MCF 10A (cell line): ENCODE measurements around the gene CDK3. TPM values are rescaled to one million over a fixed set of nuclear protein-coding genes. Genes with fewer than 3 reads are reported as not detected.

Experiments
- BruUV-seq: library from RNA; stranded (reverse); fragments of 400-500 nt; replicated peaks from 2 replicates; lab custom pipeline; 2021; lab: Mats Ljungman, UMichigan
- CTCF ChIA-PET: fragments of 300-600 bp; sonication (Branson Sonifier 250); formaldehyde crosslinking; extraction: SDS; loops from one replicate; lab custom pipeline; 2021; ENCODE audit warnings: antibody characterized with exemption, inconsistent platforms; lab: Yijun Ruan, JAX
- POLR2A ChIA-PET: fragments of 300-600, 350-650 bp; sonication (Branson Sonifier 250); formaldehyde crosslinking; extraction: SDS; loops from one replicate; lab custom pipeline; 2020; ENCODE audit warnings: antibody characterized with exemption, inconsistent platforms; lab: Yijun Ruan, JAX
- DNase-seq: peaks from one replicate; pipeline ENCODE4 v3.0.0-alpha.2; 2018; ENCODE audit not compliant: unreplicated experiment
- H3K27ac Mint-ChIP-seq: one replicate; pipeline ENCODE4 v1.8.0; 2022; ENCODE audit warnings: mild to moderate bottlenecking, low read depth, mixed read lengths; ENCODE audit not compliant: unreplicated experiment
- H3K27me3 Mint-ChIP-seq: one replicate; pipeline ENCODE4 v1.8.0; 2022; ENCODE audit warnings: mixed read lengths; ENCODE audit not compliant: insufficient read depth, unreplicated experiment
- H3K36me3 Mint-ChIP-seq: one replicate; pipeline ENCODE4 v1.8.0; 2022; ENCODE audit warnings: mild to moderate bottlenecking, moderate library complexity, mixed read lengths; ENCODE audit not compliant: insufficient read depth, unreplicated experiment
- H3K4me1 Mint-ChIP-seq: one replicate; pipeline ENCODE4 v1.8.0; 2022; ENCODE audit warnings: mixed read lengths; ENCODE audit not compliant: insufficient read depth, unreplicated experiment
- H3K4me3 Mint-ChIP-seq: one replicate; pipeline ENCODE4 v1.8.0; 2022; ENCODE audit warnings: mild to moderate bottlenecking, moderate library complexity, mixed read lengths; ENCODE audit not compliant: unreplicated experiment
- H3K9me3 Mint-ChIP-seq: one replicate; pipeline ENCODE4 v1.8.0; 2022; ENCODE audit warnings: mixed read lengths; ENCODE audit not compliant: unreplicated experiment
- intact Hi-C: fragments of 100-400 bp; cut with micrococcal nuclease; formaldehyde crosslinking; loops from 2 replicates; pipeline ENCODE4 v1.14.1; 2022
- total RNA-seq: library from RNA; stranded (reverse); gene quantifications from 2 replicates; pipeline ENCODE4 v1.2.3, GENCODE V29; 2022
- TF ChIP-seq, protein P1 (sequence below): fragments of 200-600 bp; IDR thresholded peaks from one replicate; pipeline ENCODE4 v1.8.0; 2022; ENCODE audit warnings: antibody characterized with exemption, mild to moderate bottlenecking; ENCODE audit not compliant: unreplicated experiment

CDK3 gene
- total RNA-seq, 1 experiment from 2014 or later, result 5.3 TPM

DNA sequence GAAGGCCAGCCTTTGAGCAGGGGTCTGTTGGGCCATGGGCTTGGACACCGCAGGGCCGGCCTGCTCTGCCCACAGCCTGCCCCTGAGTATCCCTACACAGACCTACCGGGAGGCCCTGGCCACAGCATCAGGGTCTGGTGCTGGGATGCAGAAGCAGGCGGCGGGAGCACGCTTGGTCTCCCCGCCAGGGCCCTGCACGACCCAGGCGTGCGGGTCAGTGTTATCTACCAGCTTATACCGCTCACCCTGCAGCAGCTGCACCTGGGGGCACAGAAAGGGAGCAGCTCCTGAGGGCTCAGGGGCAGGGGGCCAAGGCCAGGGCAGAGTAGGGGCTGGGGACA, 17.7 kb downstream of the CDK3 start:
- H3K4me3 Mint-ChIP-seq, result no peak overlapping the region
- TF ChIP-seq, protein P1, sequence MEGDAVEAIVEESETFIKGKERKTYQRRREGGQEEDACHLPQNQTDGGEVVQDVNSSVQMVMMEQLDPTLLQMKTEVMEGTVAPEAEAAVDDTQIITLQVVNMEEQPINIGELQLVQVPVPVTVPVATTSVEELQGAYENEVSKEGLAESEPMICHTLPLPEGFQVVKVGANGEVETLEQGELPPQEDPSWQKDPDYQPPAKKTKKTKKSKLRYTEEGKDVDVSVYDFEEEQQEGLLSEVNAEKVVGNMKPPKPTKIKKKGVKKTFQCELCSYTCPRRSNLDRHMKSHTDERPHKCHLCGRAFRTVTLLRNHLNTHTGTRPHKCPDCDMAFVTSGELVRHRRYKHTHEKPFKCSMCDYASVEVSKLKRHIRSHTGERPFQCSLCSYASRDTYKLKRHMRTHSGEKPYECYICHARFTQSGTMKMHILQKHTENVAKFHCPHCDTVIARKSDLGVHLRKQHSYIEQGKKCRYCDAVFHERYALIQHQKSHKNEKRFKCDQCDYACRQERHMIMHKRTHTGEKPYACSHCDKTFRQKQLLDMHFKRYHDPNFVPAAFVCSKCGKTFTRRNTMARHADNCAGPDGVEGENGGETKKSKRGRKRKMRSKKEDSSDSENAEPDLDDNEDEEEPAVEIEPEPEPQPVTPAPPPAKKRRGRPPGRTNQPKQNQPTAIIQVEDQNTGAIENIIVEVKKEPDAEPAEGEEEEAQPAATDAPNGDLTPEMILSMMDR, result no peak
- H3K9me3 Mint-ChIP-seq, result no peaks in the 10 kb centered on the region
- no peaks in the 10 kb centered on the region for H3K4me1 Mint-ChIP-seq
- BruUV-seq, result no TSS peak
- no peaks in the 10 kb centered on the region for H3K27me3 Mint-ChIP-seq
- ChIA-PET POLR2A (interaction anchor here (1.3 kb wide), 1 partner anchor 8 kb away, joined by 3 read pairs; the partner anchor contains the start of gene EVPL), CTCF (interaction anchor here (0.5 kb wide), 1 partner anchor 301 kb away, joined by 4 read pairs; no protein-coding TSS in a partner anchor)
- no peak overlapping the region for H3K27ac Mint-ChIP-seq
- intact Hi-C loops, result no loop called here
- DNase-seq, result no peak
- H3K36me3 Mint-ChIP-seq, result peaks cover 8% of the 10 kb centered on the region

DNA sequence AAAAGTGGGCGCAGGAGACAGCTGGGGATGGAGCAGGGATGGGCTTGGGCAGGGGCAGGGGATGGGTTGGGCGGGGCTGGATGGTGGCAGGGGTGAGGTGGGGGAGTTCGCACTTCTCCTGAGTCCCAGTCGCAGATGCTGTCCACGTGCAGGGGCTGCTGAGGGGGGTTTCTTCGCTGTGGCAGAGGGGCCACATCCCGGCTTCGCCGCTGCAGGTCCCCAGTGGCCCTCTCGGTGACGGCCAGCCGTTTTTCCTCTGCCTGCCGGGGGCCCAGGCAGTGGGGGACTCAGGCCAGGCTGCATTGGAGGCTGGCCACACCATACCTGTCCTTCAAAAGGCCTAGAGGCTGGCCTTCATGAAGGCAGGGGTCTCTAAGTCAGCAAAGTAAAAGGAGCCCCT, 18.1 kb downstream of the CDK3 start:
- POLR2A ChIA-PET, result interaction anchor here (1.2 to 1.4 kb wide), 2 partner anchors 14 to 239 kb away, joined by 3 read pairs; no protein-coding TSS in a partner anchor
- H3K4me3 Mint-ChIP-seq, result no peak overlapping the region
- intact Hi-C loops, result no loop called here
- no peaks in the 10 kb centered on the region for H3K27me3 Mint-ChIP-seq
- BruUV-seq, result no TSS peak
- no peaks in the 10 kb centered on the region for H3K9me3 Mint-ChIP-seq
- no peaks in the 10 kb centered on the region for H3K4me1 Mint-ChIP-seq
- CTCF ChIA-PET, result interaction anchor here (0.5 to 1.4 kb wide), 2 partner anchors 14 to 301 kb away, joined by 4 to 5 read pairs; no protein-coding TSS in a partner anchor
- no peak overlapping the region for H3K27ac Mint-ChIP-seq
- DNase-seq, result no peak
- peaks cover 8% of the 10 kb centered on the region for H3K36me3 Mint-ChIP-seq
- TF ChIP-seq, protein P1, result no peak

DNA sequence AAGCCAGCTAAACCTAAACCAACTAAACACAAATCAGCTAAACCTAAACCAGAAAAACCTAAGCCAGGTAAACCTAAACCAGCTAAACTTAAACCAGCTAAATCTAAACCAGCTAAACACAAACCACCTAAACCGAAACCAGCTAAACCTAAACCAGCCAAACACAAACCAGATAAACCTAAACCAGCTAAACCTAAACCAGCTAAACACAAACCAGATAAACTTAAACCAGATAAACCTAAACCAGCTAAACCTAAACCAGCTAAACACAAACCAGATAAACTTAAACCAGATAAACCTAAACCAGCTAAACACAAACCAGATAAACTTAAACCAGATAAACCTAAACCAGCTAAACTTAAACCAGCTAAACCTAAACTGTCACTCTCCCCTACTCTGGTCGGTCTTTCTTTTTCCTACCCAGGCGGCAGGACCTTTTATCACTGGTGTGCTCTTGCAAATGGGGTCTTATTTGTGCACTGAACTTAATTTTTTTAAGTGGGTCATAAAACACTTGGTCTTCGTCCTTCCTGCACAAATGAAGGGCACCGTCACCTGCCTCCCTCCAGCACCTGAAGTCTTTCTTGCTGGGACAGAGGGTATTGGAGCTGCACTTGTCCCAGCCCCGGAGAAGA, 19.3 kb downstream of the CDK3 start:
- DNase-seq, result no peak
- no peaks in the 10 kb centered on the region for H3K4me1 Mint-ChIP-seq
- intact Hi-C loops, result no loop called here
- ChIA-PET POLR2A (interaction anchor here (1.2 to 1.4 kb wide), 3 partner anchors 13 to 240 kb away, joined by 3 read pairs; no protein-coding TSS in a partner anchor), CTCF (interaction anchor here (0.7 to 1.4 kb wide), 2 partner anchors 15 to 114 kb away, joined by 3 to 5 read pairs; no protein-coding TSS in a partner anchor)
- no peaks in the 10 kb centered on the region for H3K9me3 Mint-ChIP-seq
- H3K27ac Mint-ChIP-seq, result no peak overlapping the region
- H3K4me3 Mint-ChIP-seq, result no peak overlapping the region
- no peaks in the 10 kb centered on the region for H3K27me3 Mint-ChIP-seq
- peaks cover 8% of the 10 kb centered on the region for H3K36me3 Mint-ChIP-seq
- TF ChIP-seq, protein P1, result no peak
- BruUV-seq, result no TSS peak

DNA sequence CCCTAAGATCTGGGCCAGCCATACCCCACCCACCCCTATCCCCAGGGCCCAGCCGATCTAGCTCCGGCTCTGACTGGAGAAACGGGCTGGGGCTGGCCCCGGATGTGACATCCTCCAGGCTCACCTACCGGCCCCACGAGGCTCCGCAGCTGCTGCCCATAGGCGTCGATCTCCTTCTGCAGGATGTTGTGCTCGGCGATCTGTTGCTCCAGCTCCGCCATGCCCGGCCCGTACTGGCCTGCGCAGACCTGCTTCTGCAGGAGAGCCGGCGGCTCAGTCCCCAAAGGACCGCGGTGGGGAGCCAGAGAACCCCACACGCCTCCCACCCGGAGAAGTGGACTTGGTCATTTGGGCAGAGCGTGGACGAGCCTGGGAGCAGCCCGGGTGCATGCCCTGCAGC, 21.6 kb downstream of the CDK3 start:
- Mint-ChIP-seq H3K27me3 (no peaks in the 10 kb centered on the region), H3K27ac (no peak overlapping the region), H3K4me3 (no peak overlapping the region), H3K36me3 (no peaks in the 10 kb centered on the region), H3K4me1 (peaks cover 6% of the 10 kb centered on the region), H3K9me3 (no peaks in the 10 kb centered on the region)
- DNase-seq, result no peak
- BruUV-seq, result no TSS peak
- intact Hi-C loops, result no loop called here
- ChIA-PET CTCF (no interaction called here), POLR2A (no interaction called here)
- TF ChIP-seq, protein P1, result no peak
